H1 (cell line): ENCODE measurements around the gene ZSCAN22. TPM values are rescaled to one million over a fixed set of nuclear protein-coding genes. Genes with fewer than 3 reads are reported as not detected.

Experiments
- CTCF ChIA-PET: fragments of 300-600 bp; sonication (Branson Sonifier 250); formaldehyde crosslinking; loops from one replicate; lab custom pipeline; 2021; ENCODE audit not compliant: partially characterized antibody; lab: Charles Lee
- POLR2A ChIA-PET: fragments of 300-600 bp; sonication (Branson Sonifier 250); formaldehyde crosslinking; loops from one replicate; lab custom pipeline; 2021; ENCODE audit warnings: inconsistent platforms; ENCODE audit not compliant: partially characterized antibody; lab: Charles Lee
- DNase-seq, 2 experiments: peaks; one replicate each; pipeline versions ENCODE4 v3.0.0 to v3.0.0-alpha.2; 2010 to 2022; ENCODE audit warnings: low spot score in 2 of 2, low read depth in 1 of 2, mixed read lengths in 1 of 2
- FAIRE-seq: peaks from 2 replicates; lab custom pipeline; 2011; peaks lifted over from hg19 to GRCh38; lab: Jason Lieb, UNC
- H2AFZ ChIP-seq: 2 replicates; pipeline ENCODE4 v1.8.1; 2012; ENCODE audit warnings: low read length, inconsistent platforms
- H2AK5ac ChIP-seq: 2 replicates; pipeline ENCODE4 v1.6.1; 2013; ENCODE audit warnings: low read depth, low read length
- H2BK120ac ChIP-seq: replicated peaks from 2 replicates; pipeline ENCODE3; 2013; ENCODE audit warnings: low read depth, low read length, inconsistent platforms
- H2BK12ac ChIP-seq: 2 replicates; pipeline ENCODE4 v1.6.1; 2013; ENCODE audit warnings: low read depth, low read length
- H2BK15ac ChIP-seq: 2 replicates; pipeline ENCODE4 v1.6.1; 2013; ENCODE audit warnings: low read length
- H2BK20ac ChIP-seq: 2 replicates; pipeline ENCODE4 v1.6.1; 2013; ENCODE audit warnings: low read length
- H2BK5ac ChIP-seq: 2 replicates; pipeline ENCODE4 v1.6.1; 2013; ENCODE audit warnings: low read depth, low read length
- H3K14ac ChIP-seq: 2 replicates; pipeline ENCODE4 v1.6.1; 2013; ENCODE audit warnings: inconsistent platforms; ENCODE audit not compliant: insufficient read length
- H3K18ac ChIP-seq: 2 replicates; pipeline ENCODE4 v1.6.1; 2013; ENCODE audit warnings: low read length; ENCODE audit errors: extremely low read depth
- H3K23ac ChIP-seq: 2 replicates; pipeline ENCODE4 v1.6.1; 2013; ENCODE audit warnings: inconsistent platforms; ENCODE audit not compliant: insufficient read length
- H3K23me2 ChIP-seq: 2 replicates; pipeline ENCODE4 v1.6.1; 2013; ENCODE audit warnings: low read depth, low read length
- H3K27ac ChIP-seq: 2 replicates; pipeline ENCODE4 v1.6.1; 2011; ENCODE audit warnings: low read depth, low read length, inconsistent platforms
- H3K27me3 ChIP-seq, 4 experiments: replicated peaks in 1 of 4; 1 replicate in 1 of 4; 2 replicates in 3 of 4; pipeline versions ENCODE4 v1.6.1 to v1.8.1; 2011 to 2013; ENCODE audit warnings: low read length in 3 of 4, mild to moderate bottlenecking in 3 of 4, inconsistent platforms in 2 of 4, mixed read lengths in 2 of 4, moderate library complexity in 1 of 4; ENCODE audit not compliant: control insufficient read depth in 3 of 4, insufficient read depth in 3 of 4; ENCODE audit errors: extremely low read depth in 1 of 4
- H3K36me3 ChIP-seq, 4 experiments: 2 replicates each; pipeline versions ENCODE4 v1.6.1 to v1.8.1; 2011 to 2013; ENCODE audit warnings: mild to moderate bottlenecking in 4 of 4, low read length in 3 of 4, moderate library complexity in 2 of 4, control low read depth in 1 of 4, inconsistent platforms in 1 of 4; ENCODE audit not compliant: insufficient read depth in 4 of 4, control insufficient read depth in 2 of 4
- H3K4ac ChIP-seq: replicated peaks from 2 replicates; pipeline ENCODE3; 2013; ENCODE audit warnings: low read length, low read depth, mixed read lengths, inconsistent platforms; ENCODE audit not compliant: insufficient read length
- H3K4me1 ChIP-seq, 4 experiments: replicated peaks in 1 of 4; 1 replicate in 1 of 4; 2 replicates in 3 of 4; pipeline versions ENCODE4 v1.6.1 to v1.8.1; 2011 to 2013; ENCODE audit warnings: low read length in 3 of 4, inconsistent platforms in 2 of 4, mixed read lengths in 1 of 4; ENCODE audit not compliant: insufficient read depth in 4 of 4, control insufficient read depth in 3 of 4
- H3K4me2 ChIP-seq, 2 experiments: 2 replicates each; pipeline versions ENCODE4 v1.6.1 to v1.8.1; 2011 to 2013; ENCODE audit warnings: low read depth in 2 of 2, low read length in 2 of 2, control low read depth in 1 of 2, inconsistent platforms in 1 of 2, mild to moderate bottlenecking in 1 of 2; ENCODE audit not compliant: insufficient read depth in 1 of 2
- H3K4me3 ChIP-seq, 4 experiments: fragments of 200-600, 300-600 bp in 1 of 4; sonication (generic), shearing (Covaris generic), sonication (Bioruptor Twin) in 1 of 4; 2 replicates each; pipeline versions ENCODE4 v1.5.1 to v1.8.1; 2011 to 2016; ENCODE audit warnings: low read length in 4 of 4, low read depth in 3 of 4, control low read depth in 2 of 4, inconsistent platforms in 2 of 4, mild to moderate bottlenecking in 2 of 4, mixed read lengths in 1 of 4, moderate library complexity in 1 of 4; ENCODE audit not compliant: insufficient read depth in 2 of 4; ENCODE audit errors: extremely low read depth in 1 of 4
- H3K56ac ChIP-seq: replicated peaks from 2 replicates; pipeline ENCODE3; 2013; ENCODE audit warnings: low read depth, mild to moderate bottlenecking, mixed read lengths, low read length, inconsistent platforms; ENCODE audit not compliant: insufficient read length
- H3K79me1 ChIP-seq: 2 replicates; pipeline ENCODE4 v1.6.1; 2013; ENCODE audit warnings: low read depth, low read length, control low read depth
- H3K79me2 ChIP-seq, 2 experiments: 2 replicates each; pipeline versions ENCODE4 v1.6.1 to v1.8.1; 2012 to 2013; ENCODE audit warnings: low read length in 2 of 2, mild to moderate bottlenecking in 2 of 2, inconsistent platforms in 1 of 2; ENCODE audit not compliant: insufficient read depth in 2 of 2, control insufficient read depth in 1 of 2
- H3K9ac ChIP-seq, 4 experiments: replicated peaks in 1 of 4; 1 replicate in 1 of 4; 2 replicates in 3 of 4; pipeline versions ENCODE4 v1.6.1 to v1.8.1; 2011 to 2013; ENCODE audit warnings: low read depth in 3 of 4, low read length in 3 of 4, control low read depth in 2 of 4, mild to moderate bottlenecking in 2 of 4, moderate library complexity in 2 of 4, inconsistent platforms in 1 of 4; ENCODE audit errors: extremely low read depth in 1 of 4
- H3K9me3 ChIP-seq, 2 experiments: 2 replicates each; pipeline versions ENCODE4 v1.6.1 to v1.8.1; 2012 to 2013; ENCODE audit warnings: mild to moderate bottlenecking in 2 of 2, moderate library complexity in 2 of 2, control low read depth in 1 of 2, inconsistent platforms in 1 of 2, low read depth in 1 of 2, low read length in 1 of 2, mixed read lengths in 1 of 2; ENCODE audit not compliant: insufficient read depth in 2 of 2
- H4K20me1 ChIP-seq, 2 experiments: replicated peaks in 1 of 2; 2 replicates each; pipeline versions ENCODE3 to v1.8.1; 2011 to 2013; ENCODE audit warnings: inconsistent platforms in 2 of 2, low read length in 2 of 2, mild to moderate bottlenecking in 1 of 2; ENCODE audit not compliant: insufficient read depth in 2 of 2, control insufficient read depth in 1 of 2
- H4K5ac ChIP-seq: 2 replicates; pipeline ENCODE4 v1.6.1; 2013; ENCODE audit warnings: low read length, low read depth, mixed read lengths, inconsistent platforms; ENCODE audit not compliant: insufficient read length
- H4K8ac ChIP-seq: 2 replicates; pipeline ENCODE4 v1.8.0; 2013; ENCODE audit warnings: mild to moderate bottlenecking, moderate library complexity, low read length, inconsistent platforms; ENCODE audit not compliant: insufficient read depth; ENCODE audit errors: extremely low read depth
- H4K91ac ChIP-seq: replicated peaks from 2 replicates; pipeline ENCODE3; 2013; ENCODE audit warnings: low read length, mixed read lengths, inconsistent platforms; ENCODE audit not compliant: insufficient read length
- CREB1 ChIP-seq: IDR thresholded peaks from 2 replicates; pipeline ENCODE4 v1.6.1; 2012; ENCODE audit warnings: inconsistent platforms
- E2F6 ChIP-seq: IDR thresholded peaks from 2 replicates; pipeline ENCODE4 v1.6.1; 2012; ENCODE audit warnings: inconsistent platforms
- MAX ChIP-seq: IDR thresholded peaks from 2 replicates; pipeline ENCODE4 v1.6.1; 2012; ENCODE audit warnings: inconsistent platforms
- POLR2A ChIP-seq, 2 experiments: IDR thresholded peaks; 1 replicate in 1 of 2; 2 replicates in 1 of 2; pipeline ENCODE4 v1.6.1; 2011; ENCODE audit warnings: low read depth in 2 of 2, low read length in 2 of 2, mild to moderate bottlenecking in 2 of 2; ENCODE audit errors: control extremely low read depth in 1 of 2
- POLR2AphosphoS5 ChIP-seq: IDR thresholded peaks from 2 replicates; pipeline ENCODE4 v1.6.1; 2011; ENCODE audit warnings: low read depth, low read length
- RBBP5 ChIP-seq: IDR thresholded peaks from 2 replicates; pipeline ENCODE4 v1.7.1; 2012; ENCODE audit warnings: low read depth, mild to moderate bottlenecking, inconsistent platforms, low read length, moderate library complexity, borderline replicate concordance
- RNF2 ChIP-seq: fragments of 200-900, 300-1000 bp; sonication (generic); IDR thresholded peaks from 2 replicates; pipeline ENCODE4 v1.7.1; 2016; ENCODE audit warnings: borderline replicate concordance, low read depth, mild to moderate bottlenecking, antibody characterized with exemption, low read length; ENCODE audit not compliant: poor library complexity, severe bottlenecking; ENCODE audit errors: missing control alignments
- SUZ12 ChIP-seq: fragments of 200-600 bp; sonication (generic); IDR thresholded peaks from 2 replicates; pipeline ENCODE4 v1.6.1; 2012; ENCODE audit warnings: mild to moderate bottlenecking, inconsistent platforms, low read length, moderate library complexity, mixed read lengths
- TEAD4 ChIP-seq: IDR thresholded peaks from 2 replicates; pipeline ENCODE4 v1.6.1; 2012; ENCODE audit warnings: low read depth, low read length, inconsistent platforms, mixed read lengths
- YY1 ChIP-seq: IDR thresholded peaks from 2 replicates; pipeline ENCODE4 v1.6.1; 2011; ENCODE audit warnings: low read depth, mild to moderate bottlenecking, low read length
- WGBS, 2 experiments: shearing (Covaris generic) in 1 of 2; methylation state at CpG; one replicate each; pipeline versions ENCODE4 v1.1.6 to v1.1.7; 2013 to 2015; ENCODE audit warnings: low lambda C conversion rate in 2 of 2, mixed read lengths in 2 of 2, inconsistent platforms in 1 of 2, low coverage in 1 of 2, missing lambda C conversion rate in 1 of 2; ENCODE audit not compliant: insufficient replicate concordance in 2 of 2, insufficient coverage in 1 of 2, insufficient read length in 1 of 2; ENCODE audit errors: extremely low coverage in 1 of 2, missing lambda C conversion rate in 1 of 2; 5-methylcytosine and 5-hydroxymethylcytosine counted together
- polyA plus RNA-seq, 7 experiments: library from polyadenylated mRNA; depleted of rRNA in 3 of 7; stranded (reverse) in 5 of 7; unstranded in 2 of 7; fragments of >200 nt in 5 of 7; fragments of 200-250 nt in 2 of 7; gene quantifications; 1 replicate in 5 of 7; 2 replicates in 1 of 7; 4 replicates in 1 of 7; pipeline versions ENCODE4 v1.2.1 to v1.2.3, GENCODE V29; 2011 to 2013; ENCODE audit warnings: missing spikeins in 2 of 7, mixed read lengths in 2 of 7
- total RNA-seq: library from RNA; stranded (reverse); fragmentation: NEBNext Ultra II Directional; extraction: Animal tissue kit (Norgen Biotek cat#: 25700); gene quantifications from 2 replicates; pipeline ENCODE4 v1.2.1, GENCODE V29; 2021

Gene ZSCAN22
- total and polyA plus RNA-seq, 2 of the 8 experiments (the other 6 are each of a cell fraction or from before 2014, with no cell fraction given), result 3.2 to 3.3 TPM

GRCh38 chr19:58279042-58279924 is 47.5 kb upstream of the ZSCAN22 start:
- Histone ChIP-seq H2BK5ac (peak overlapping the region; percentile 96), H3K18ac (peak overlapping the region; percentile 78), H2AK5ac (no peak overlapping the region; the same call in none of the 2 replicates), H3K14ac (no peak overlapping the region), H2BK20ac (no peak overlapping the region), H4K5ac (peak overlapping the region; percentile 97), H3K56ac (peak overlapping the region; percentile 97), H3K4me2 (peak overlapping the region; percentile 74 to 90), H3K4ac (peak overlapping the region; percentile 81), H2BK15ac (no peak overlapping the region), H3K9ac (peak overlapping the region; percentile 89 to 97 (median 93)), H3K4me1 (peaks cover 4 to 11% (median 6%) of the 10 kb centered on the region in 4 experiments; a peak in 6 of 7 replicates), H3K4me3 (peak overlapping the region; percentile 86 to 97 (median 94)), H4K20me1 (peaks cover 9 to 18% of the 10 kb centered on the region in 2 experiments), H3K36me3 (peaks cover 0 to 13% (median 2%) of the 10 kb centered on the region in 4 experiments; a peak in 3 of 8 replicates), H3K27me3 (no peaks in the 10 kb centered on the region), H2AFZ (peak overlapping the region; percentile 37; the same call in 1 of the 2 replicates), H3K23me2 (peaks cover 6% of the 10 kb centered on the region), H4K91ac (peak overlapping the region; percentile 84), H3K27ac (peak overlapping the region; percentile 83), H3K79me2 (peaks cover 27 to 58% of the 10 kb centered on the region in 2 experiments), H3K23ac (no peak overlapping the region), H3K9me3 (no peaks in the 10 kb centered on the region), H2BK12ac (peak overlapping the region; percentile 68; the same call in 1 of the 2 replicates), H3K79me1 (peaks cover 15% of the 10 kb centered on the region), H2BK120ac (no peak overlapping the region), H4K8ac (peak overlapping the region; percentile 99)
- CTCF ChIA-PET, result no interaction called here
- WGBS, 2 experiments, result 3% methylated on average over 43 of the region's 60 CpGs; no CpG with 5 or more reads in 1 of the 2 experiments
- FAIRE-seq (no peak), DNase-seq (peak; percentile 25 to 86)
- POLR2A ChIA-PET, result interaction anchor here (0.6 to 3.9 kb wide), 31 partner anchors 9 to 222 kb away, joined by 3 to 30 read pairs (median 4); partner anchors contain the start of genes ERVK3-1, ZNF274, ZNF544 and ZSCAN22
- TF ChIP-seq POLR2A (IDR thresholded peaks at IDR 0.05; ENCODE audit: control extremely low read depth in 1 of 2, low read depth in 2 of 2, low read length in 2 of 2) (peak; percentile 12 to 43; a peak in 2 of 3 replicates), POLR2AphosphoS5 (0 out of 2 replicates have a peak, but pooled peaks have one; percentile 47), RNF2 (no peak), CREB1 (no peak), E2F6 (peak; percentile 52), MAX (peak; percentile 75), TEAD4 (no peak), YY1 (no peak), SUZ12 (no peak), RBBP5 (peak; percentile 13; the same call in 1 of the 2 replicates)
